Embryonic facial prominence (tissue), 1 donor: ENCODE measurements around the gene EI24.
A peak's percentile ranks its signal among the peaks of the same experiment; 100 is the strongest.
"Not testable (repeated sequence)": the region's sequence is repeated elsewhere in the genome, so short reads cannot be mapped to it uniquely, and the experiment has no call there.

ENCODE experiments used
- DNase-seq: peaks from one replicate; pipeline ENCODE4 v3.0.0-alpha.2; 2016; ENCODE audit errors: extremely low spot score

Gene EI24

GRCh38 chr11:125568970-125569914 is at the start of gene EI24:
TSS of gene EI24 (plus strand) at chr11:125569477. CDS start at chr11:125572528, 3,051 bp downstream.
- peak; percentile 82 for DNase-seq

GRCh38 chr11:125519860-125520834 is 49.1 kb upstream of the EI24 start:
- DNase-seq = no peak

GRCh38 chr11:125525303-125525702 is 44.0 kb upstream of the EI24 start:
- no peak for DNase-seq

- DNase-seq = no peak
These were observed 36.6 kb upstream of the EI24 start for GRCh38 chr11:125532668-125533067.

- DNase-seq = no peak
These were observed 33.7 kb upstream of the EI24 start for GRCh38 chr11:125535585-125535984.

- DNase-seq = not testable (repeated sequence)
These were observed 32.4 kb upstream of the EI24 start for GRCh38 chr11:125536834-125537233.

- no peak for DNase-seq
These were observed 26.6 kb upstream of the EI24 start for GRCh38 chr11:125542709-125543108.

GRCh38 chr11:125550780-125551179 is 18.5 kb upstream of the EI24 start:
- no peak for DNase-seq

- DNase-seq = no peak
These were observed 17.4 kb upstream of the EI24 start for GRCh38 chr11:125551835-125552342.

GRCh38 chr11:125552927-125553326 is 16.4 kb upstream of the EI24 start:
- no peak for DNase-seq

- DNase-seq = no peak
These were observed 15.9 kb upstream of the EI24 start for GRCh38 chr11:125553357-125553756.

- DNase-seq = no peak
These were observed 15.2 kb upstream of the EI24 start for GRCh38 chr11:125554038-125554437.

- DNase-seq = no peak
These were observed 9.4 kb upstream of the EI24 start for GRCh38 chr11:125559888-125560287.

- DNase-seq = no peak
These were observed 7.4 kb upstream of the EI24 start for GRCh38 chr11:125561924-125562323.

- no peak for DNase-seq
These were observed 6.8 kb upstream of the EI24 start for GRCh38 chr11:125562430-125562829.

GRCh38 chr11:125564357-125564756 is 4.9 kb upstream of the EI24 start:
- no peak for DNase-seq

GRCh38 chr11:125566235-125566634 is 3.0 kb upstream of the EI24 start:
- no peak for DNase-seq

GRCh38 chr11:125569915-125570621 is 791 bp downstream of the EI24 start:
- no peak for DNase-seq

GRCh38 chr11:125570952-125571351 is 1.7 kb downstream of the EI24 start:
- DNase-seq = no peak

GRCh38 chr11:125572916-125573315 is 3.6 kb downstream of the EI24 start:
- DNase-seq = no peak

GRCh38 chr11:125577181-125577580 is 7.9 kb downstream of the EI24 start:
- DNase-seq = not testable (repeated sequence)
